MM.1S (cell line): ENCODE results near the gene ERGIC3.
"Not testable (repeated sequence)": the region's sequence is repeated elsewhere in the genome, so short reads cannot be mapped to it uniquely, and the experiment has no call there.

Source experiments
- DNase-seq: peaks from one replicate; pipeline ENCODE4 v3.0.0-alpha.2; 2015
- H2AFZ ChIP-seq: fragments of 300-600 bp; sonication (generic); 2 replicates; pipeline ENCODE4 v1.6.0; 2016; ENCODE audit warnings: antibody characterized with exemption, low read length
- H3F3A ChIP-seq: fragments of 300-600 bp; sonication (generic); 2 replicates; pipeline ENCODE4 v1.6.1; 2016; ENCODE audit warnings: mild to moderate bottlenecking, antibody characterized with exemption, low read length, moderate library complexity, mixed read lengths; ENCODE audit not compliant: insufficient read depth
- H3K27ac ChIP-seq: fragments of 300-600 bp; sonication (generic); 2 replicates; pipeline ENCODE4 v1.5.1; 2016; ENCODE audit warnings: mild to moderate bottlenecking, low read length
- H3K27me3 ChIP-seq: fragments of 300-600 bp; sonication (generic); replicated peaks from 2 replicates; pipeline ENCODE4 v1.6.0; 2016; ENCODE audit warnings: low read length; ENCODE audit not compliant: insufficient read depth
- H3K36me3 ChIP-seq: fragments of 300-600 bp; sonication (generic); replicated peaks from 2 replicates; pipeline ENCODE4 v1.6.1; 2016; ENCODE audit warnings: mild to moderate bottlenecking, low read length, mixed read lengths; ENCODE audit not compliant: insufficient read depth
- H3K4me1 ChIP-seq: fragments of 300-600 bp; sonication (generic); 2 replicates; pipeline ENCODE4 v1.6.1; 2016; ENCODE audit warnings: low read length, mixed read lengths
- H3K4me2 ChIP-seq: fragments of 300-600 bp; sonication (generic); 2 replicates; pipeline ENCODE4 v1.6.0; 2016; ENCODE audit warnings: low read depth, low read length
- H3K4me3 ChIP-seq: fragments of 300-600 bp; sonication (generic); 2 replicates; pipeline ENCODE4 v1.5.1; 2016; ENCODE audit warnings: low read length, mixed read lengths
- H3K79me2 ChIP-seq: fragments of 300-600 bp; sonication (generic); 2 replicates; pipeline ENCODE4 v1.6.1; 2016; ENCODE audit warnings: mixed run types, low read length, mixed read lengths
- H3K9ac ChIP-seq: fragments of 300-600 bp; sonication (generic); 2 replicates; pipeline ENCODE4 v1.6.1; 2016; ENCODE audit warnings: low read length, mixed read lengths
- H3K9me2 ChIP-seq: fragments of 300-600 bp; sonication (generic); replicated peaks from 2 replicates; pipeline ENCODE4 v1.6.1; 2016; ENCODE audit warnings: mild to moderate bottlenecking, low read length, mixed read lengths; ENCODE audit not compliant: insufficient read depth
- H3K9me3 ChIP-seq: fragments of 300-600 bp; sonication (generic); replicated peaks from 2 replicates; pipeline ENCODE4 v1.6.1; 2016; ENCODE audit warnings: mild to moderate bottlenecking, low read length, mixed read lengths; ENCODE audit not compliant: insufficient read depth
- H4K20me1 ChIP-seq: fragments of 300-600 bp; sonication (generic); 2 replicates; pipeline ENCODE4 v1.6.1; 2016; ENCODE audit warnings: mild to moderate bottlenecking, low read length, moderate library complexity, mixed read lengths; ENCODE audit not compliant: insufficient read depth
- EZH2 ChIP-seq: fragments of 300-600 bp; sonication (generic); optimal IDR thresholded peaks from 2 replicates; pipeline ENCODE3; 2017; ENCODE audit warnings: low read depth, mild to moderate bottlenecking, antibody characterized with exemption, low read length, mixed read lengths
- EZH2phosphoT487 ChIP-seq: fragments of 300-600 bp; sonication (generic); IDR thresholded peaks from 2 replicates; pipeline ENCODE4 v1.6.1; 2018; ENCODE audit warnings: antibody characterized with exemption, low read length
- TF ChIP-seq, protein P1 (sequence below): fragments of 300-600 bp; sonication (generic); IDR thresholded peaks from 2 replicates; pipeline ENCODE4 v1.5.1; 2016; ENCODE audit warnings: antibody characterized with exemption, low read length, mixed read lengths

Gene ERGIC3

DNA sequence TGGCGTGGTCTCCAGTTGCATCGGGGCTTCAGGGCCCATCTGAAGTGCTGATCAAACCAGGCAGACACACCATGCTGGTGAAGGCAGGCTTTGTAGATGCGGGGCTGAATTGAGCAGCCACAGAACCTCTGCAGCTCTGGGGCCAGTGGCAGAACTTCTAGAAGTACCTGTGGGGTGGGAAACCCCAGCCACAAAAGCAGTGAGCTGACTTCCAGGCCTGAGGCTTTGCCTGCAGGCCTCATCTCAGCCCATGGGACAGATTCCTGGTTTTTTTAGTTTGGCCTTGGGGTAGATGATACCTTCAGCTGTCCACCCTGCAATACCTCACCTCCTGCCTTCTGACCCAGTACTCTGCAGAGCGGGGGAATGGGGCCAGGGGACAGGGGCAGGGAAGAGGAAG, 26.5 kb upstream of the ERGIC3 start:
- H3F3A ChIP-seq, result no peaks in the 10 kb centered on the region
- H3K27ac ChIP-seq, result no peak overlapping the region
- H2AFZ ChIP-seq, result no peak overlapping the region
- no peaks in the 10 kb centered on the region for H3K9me3 ChIP-seq
- no peak overlapping the region for H3K4me3 ChIP-seq
- no peaks in the 10 kb centered on the region for H3K4me1 ChIP-seq
- no peaks in the 10 kb centered on the region for H4K20me1 ChIP-seq
- H3K9me2 ChIP-seq, result no peaks in the 10 kb centered on the region
- no peaks in the 10 kb centered on the region for H3K79me2 ChIP-seq
- no peaks in the 10 kb centered on the region for H3K36me3 ChIP-seq
- H3K9ac ChIP-seq, result no peak overlapping the region
- no peaks in the 10 kb centered on the region for H3K27me3 ChIP-seq
- TF ChIP-seq EZH2, result no peak
- TF ChIP-seq, protein P1, sequence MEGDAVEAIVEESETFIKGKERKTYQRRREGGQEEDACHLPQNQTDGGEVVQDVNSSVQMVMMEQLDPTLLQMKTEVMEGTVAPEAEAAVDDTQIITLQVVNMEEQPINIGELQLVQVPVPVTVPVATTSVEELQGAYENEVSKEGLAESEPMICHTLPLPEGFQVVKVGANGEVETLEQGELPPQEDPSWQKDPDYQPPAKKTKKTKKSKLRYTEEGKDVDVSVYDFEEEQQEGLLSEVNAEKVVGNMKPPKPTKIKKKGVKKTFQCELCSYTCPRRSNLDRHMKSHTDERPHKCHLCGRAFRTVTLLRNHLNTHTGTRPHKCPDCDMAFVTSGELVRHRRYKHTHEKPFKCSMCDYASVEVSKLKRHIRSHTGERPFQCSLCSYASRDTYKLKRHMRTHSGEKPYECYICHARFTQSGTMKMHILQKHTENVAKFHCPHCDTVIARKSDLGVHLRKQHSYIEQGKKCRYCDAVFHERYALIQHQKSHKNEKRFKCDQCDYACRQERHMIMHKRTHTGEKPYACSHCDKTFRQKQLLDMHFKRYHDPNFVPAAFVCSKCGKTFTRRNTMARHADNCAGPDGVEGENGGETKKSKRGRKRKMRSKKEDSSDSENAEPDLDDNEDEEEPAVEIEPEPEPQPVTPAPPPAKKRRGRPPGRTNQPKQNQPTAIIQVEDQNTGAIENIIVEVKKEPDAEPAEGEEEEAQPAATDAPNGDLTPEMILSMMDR, result no peak
- TF ChIP-seq EZH2phosphoT487, result no peak
- no peak for DNase-seq
- no peak overlapping the region for H3K4me2 ChIP-seq

DNA sequence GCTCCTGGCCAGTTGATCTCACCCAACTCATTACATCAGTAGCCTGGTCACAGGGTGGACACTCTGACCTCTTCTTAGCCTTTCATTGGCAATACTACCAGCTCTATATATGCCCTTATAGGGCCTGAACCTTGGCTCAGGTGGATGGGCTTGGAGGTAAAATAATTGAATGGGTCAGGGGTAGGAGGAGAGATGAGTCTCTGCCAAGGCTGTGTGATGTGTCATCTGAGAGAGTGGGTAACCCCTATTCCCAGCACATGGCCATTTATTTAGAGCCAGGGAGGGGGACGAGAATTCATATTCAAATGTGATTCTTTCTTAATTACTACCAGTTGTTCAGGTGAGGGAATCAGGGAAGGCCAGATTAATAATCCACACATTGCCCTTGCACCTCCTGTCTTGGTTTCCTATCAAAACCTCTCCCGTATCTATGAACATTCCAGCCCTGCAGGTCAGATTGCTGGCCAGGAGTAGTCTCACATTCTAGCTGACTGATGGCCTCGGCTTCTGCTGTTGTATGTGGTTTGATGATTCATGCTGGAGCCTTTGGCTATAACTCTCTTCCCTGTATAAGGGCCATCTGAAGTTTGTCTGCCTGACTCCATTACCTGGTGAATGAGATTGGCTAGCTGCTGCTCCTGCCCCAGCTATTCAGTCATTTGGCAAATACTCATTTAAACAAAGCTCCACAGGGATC, 25.8 kb upstream of the ERGIC3 start:
- no peak overlapping the region for H3K27ac ChIP-seq
- TF ChIP-seq, protein P1, result no peak
- no peak for TF ChIP-seq EZH2
- no peak for TF ChIP-seq EZH2phosphoT487
- H2AFZ ChIP-seq, result no peak overlapping the region
- no peaks in the 10 kb centered on the region for H3K27me3 ChIP-seq
- no peak for DNase-seq
- H4K20me1 ChIP-seq, result no peaks in the 10 kb centered on the region
- no peaks in the 10 kb centered on the region for H3K79me2 ChIP-seq
- no peaks in the 10 kb centered on the region for H3K9me3 ChIP-seq
- H3K4me2 ChIP-seq, result no peak overlapping the region
- H3F3A ChIP-seq, result no peaks in the 10 kb centered on the region
- no peaks in the 10 kb centered on the region for H3K36me3 ChIP-seq
- no peaks in the 10 kb centered on the region for H3K9me2 ChIP-seq
- H3K4me1 ChIP-seq, result no peaks in the 10 kb centered on the region
- H3K9ac ChIP-seq, result no peak overlapping the region
- H3K4me3 ChIP-seq, result no peak overlapping the region

DNA sequence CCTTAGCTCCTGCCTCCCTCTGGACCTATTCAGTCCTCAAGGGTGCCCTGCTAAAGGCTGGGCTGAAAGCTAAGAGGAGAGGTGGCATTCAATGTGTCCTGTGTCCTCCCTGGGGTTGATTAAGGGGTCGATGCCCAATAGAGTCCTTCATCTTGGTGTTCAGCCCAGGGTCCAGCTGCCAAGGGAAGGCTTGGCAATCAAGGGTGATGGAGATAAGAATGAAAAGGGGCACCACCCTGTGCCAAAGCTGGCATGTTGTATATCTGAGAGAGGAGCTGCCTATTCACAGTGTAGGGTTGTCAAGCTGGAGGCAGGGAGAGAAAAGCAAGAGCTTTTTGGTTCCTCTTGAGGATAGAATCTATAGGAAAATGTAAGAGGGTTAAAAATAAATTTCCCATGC, 24.8 kb upstream of the ERGIC3 start:
- no peaks in the 10 kb centered on the region for H4K20me1 ChIP-seq
- H3K27me3 ChIP-seq, result no peaks in the 10 kb centered on the region
- H2AFZ ChIP-seq, result no peak overlapping the region
- no peak overlapping the region for H3K4me3 ChIP-seq
- H3K4me2 ChIP-seq, result no peak overlapping the region
- no peak overlapping the region for H3K27ac ChIP-seq
- TF ChIP-seq, protein P1, result no peak
- no peak for TF ChIP-seq EZH2
- TF ChIP-seq EZH2phosphoT487, result no peak
- no peak overlapping the region for H3K9ac ChIP-seq
- no peaks in the 10 kb centered on the region for H3F3A ChIP-seq
- no peaks in the 10 kb centered on the region for H3K36me3 ChIP-seq
- no peaks in the 10 kb centered on the region for H3K4me1 ChIP-seq
- H3K79me2 ChIP-seq, result no peaks in the 10 kb centered on the region
- H3K9me3 ChIP-seq, result no peaks in the 10 kb centered on the region
- no peak for DNase-seq
- H3K9me2 ChIP-seq, result no peaks in the 10 kb centered on the region

DNA sequence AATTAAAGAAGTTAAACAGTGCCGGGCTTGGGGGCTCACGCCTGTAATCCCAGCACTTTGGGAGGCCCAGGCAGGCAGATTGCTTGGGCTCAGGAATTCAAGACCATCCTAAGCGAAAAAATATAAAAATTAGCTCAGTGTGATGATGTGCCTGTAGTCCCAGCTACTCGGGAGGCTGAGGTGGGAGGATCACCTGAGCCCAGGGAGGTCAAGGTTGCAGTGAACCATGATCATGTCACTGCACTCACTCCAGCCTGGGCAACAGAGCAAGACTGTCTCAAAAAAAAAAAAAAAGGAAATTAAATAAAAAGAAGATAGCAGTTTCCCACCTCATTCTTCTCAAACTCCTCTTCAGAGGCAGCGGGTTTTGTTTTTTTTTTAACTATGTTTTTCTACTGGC, 24.1 kb upstream of the ERGIC3 start:
- not testable (repeated sequence) for H2AFZ ChIP-seq, H3K79me2 ChIP-seq, H3K9ac ChIP-seq, DNase-seq, H3K9me2 ChIP-seq, H3K36me3 ChIP-seq, H3K4me1 ChIP-seq, H3K4me3 ChIP-seq, H3K9me3 ChIP-seq, H4K20me1 ChIP-seq, H3K4me2 ChIP-seq, H3K27me3 ChIP-seq, H3K27ac ChIP-seq, H3F3A ChIP-seq
